Colonic mucosa (tissue), 4 donors: ENCODE results near the gene CORO2B. TPM values are rescaled to one million over a fixed set of nuclear protein-coding genes. Genes with fewer than 3 reads are reported as not detected.

Experiments used
- DNase-seq: peaks from one replicate; pipeline ENCODE4 v3.0.0-alpha.2; 2020
- H3K27ac ChIP-seq: fragments of 200-600 bp; one replicate; pipeline ENCODE4 v1.8.0; 2021
- H3K27me3 ChIP-seq: fragments of 200-600 bp; one replicate; pipeline ENCODE4 v1.8.0; 2021
- H3K36me3 ChIP-seq: fragments of 200-600 bp; one replicate; pipeline ENCODE4 v1.8.0; 2021
- H3K4me1 ChIP-seq: fragments of 200-600 bp; one replicate; pipeline ENCODE4 v1.8.0; 2021; ENCODE audit warnings: mild to moderate bottlenecking
- H3K4me3 ChIP-seq: fragments of 200-600 bp; one replicate; pipeline ENCODE4 v1.8.0; 2021
- H3K9ac ChIP-seq, 2 donors: one replicate each; pipeline ENCODE4 v1.7.0; 2013; ENCODE audit warnings: control low read depth in 2 of 2, low read depth in 2 of 2, low read length in 2 of 2
- H3K9me3 ChIP-seq: fragments of 200-600 bp; one replicate; pipeline ENCODE4 v1.8.0; 2021
- intact Hi-C: fragments of 100-400 bp; cut with DNase I; formaldehyde crosslinking; loops from one replicate; pipeline ENCODE4 v1.14.1; 2022
- total RNA-seq, 2 donors: library from RNA; stranded (reverse); fragmentation: NEBNext Ultra II Directional in 1 of 2; extraction: Animal tissue kit (Norgen Biotek cat#: 25700) in 1 of 2; gene quantifications; one replicate each; pipeline ENCODE4 v1.2.1, GENCODE V29; 2021
- TF ChIP-seq, protein P1 (sequence below): fragments of 200-600 bp; IDR thresholded peaks from one replicate; pipeline ENCODE4 v1.8.0; 2022; ENCODE audit warnings: antibody characterized with exemption, mild to moderate bottlenecking
- donor health status: healthy.
- donor health status: DM: no; HTN: no; CAD: no.
- donor health status: DM: no; HTN: no; CAD: no.

CORO2B gene
- total RNA-seq, 2 donors from 2014 or later, result 0.77 to 1.2 TPM

DNA sequence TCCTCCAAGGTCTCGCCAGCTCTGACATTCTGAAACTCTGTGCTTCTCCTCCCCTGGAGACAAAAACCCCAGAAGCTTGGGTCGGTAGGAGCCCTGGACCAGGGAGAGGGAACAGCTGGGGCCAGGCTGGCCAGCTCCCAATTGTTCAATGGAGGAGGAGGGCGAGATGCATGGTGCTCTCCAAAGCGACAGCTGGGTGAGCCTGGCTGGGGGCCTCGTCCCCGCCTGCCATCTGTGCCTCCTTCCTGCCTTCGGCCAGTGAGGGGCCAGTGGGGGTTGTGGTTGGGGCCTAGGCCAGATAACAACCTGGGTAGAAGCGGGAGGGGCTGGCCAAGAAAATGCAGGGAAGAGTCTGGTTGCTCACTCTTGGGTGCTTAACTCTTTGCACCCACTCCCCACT is 79.4 kb downstream of the CORO2B start:
- TF ChIP-seq, protein P1, sequence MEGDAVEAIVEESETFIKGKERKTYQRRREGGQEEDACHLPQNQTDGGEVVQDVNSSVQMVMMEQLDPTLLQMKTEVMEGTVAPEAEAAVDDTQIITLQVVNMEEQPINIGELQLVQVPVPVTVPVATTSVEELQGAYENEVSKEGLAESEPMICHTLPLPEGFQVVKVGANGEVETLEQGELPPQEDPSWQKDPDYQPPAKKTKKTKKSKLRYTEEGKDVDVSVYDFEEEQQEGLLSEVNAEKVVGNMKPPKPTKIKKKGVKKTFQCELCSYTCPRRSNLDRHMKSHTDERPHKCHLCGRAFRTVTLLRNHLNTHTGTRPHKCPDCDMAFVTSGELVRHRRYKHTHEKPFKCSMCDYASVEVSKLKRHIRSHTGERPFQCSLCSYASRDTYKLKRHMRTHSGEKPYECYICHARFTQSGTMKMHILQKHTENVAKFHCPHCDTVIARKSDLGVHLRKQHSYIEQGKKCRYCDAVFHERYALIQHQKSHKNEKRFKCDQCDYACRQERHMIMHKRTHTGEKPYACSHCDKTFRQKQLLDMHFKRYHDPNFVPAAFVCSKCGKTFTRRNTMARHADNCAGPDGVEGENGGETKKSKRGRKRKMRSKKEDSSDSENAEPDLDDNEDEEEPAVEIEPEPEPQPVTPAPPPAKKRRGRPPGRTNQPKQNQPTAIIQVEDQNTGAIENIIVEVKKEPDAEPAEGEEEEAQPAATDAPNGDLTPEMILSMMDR, result no peak
- intact Hi-C loops, result no loop called here
- H3K4me3 ChIP-seq, result no peak overlapping the region
- no peaks in the 10 kb centered on the region for H3K36me3 ChIP-seq
- H3K9me3 ChIP-seq, result no peaks in the 10 kb centered on the region
- H3K27me3 ChIP-seq, result no peaks in the 10 kb centered on the region
- no peak overlapping the region for H3K9ac ChIP-seq
- H3K27ac ChIP-seq, result no peak overlapping the region
- DNase-seq, result no peak
- no peaks in the 10 kb centered on the region for H3K4me1 ChIP-seq

GRCh38 chr15:68658641-68659358 is 80.0 kb downstream of the CORO2B start:
- Histone ChIP-seq H3K4me3 (no peak overlapping the region), H3K9me3 (no peaks in the 10 kb centered on the region), H3K9ac (no peak overlapping the region), H3K4me1 (no peaks in the 10 kb centered on the region), H3K36me3 (no peaks in the 10 kb centered on the region), H3K27me3 (no peaks in the 10 kb centered on the region), H3K27ac (no peak overlapping the region)
- no peak for DNase-seq
- intact Hi-C loops, result no loop called here
- TF ChIP-seq, protein P1, result no peak

GRCh38 chr15:68663526-68663925 is 84.7 kb downstream of the CORO2B start:
- Histone ChIP-seq H3K4me3 (no peak overlapping the region), H3K4me1 (no peaks in the 10 kb centered on the region), H3K9me3 (no peaks in the 10 kb centered on the region), H3K27ac (no peak overlapping the region), H3K27me3 (no peaks in the 10 kb centered on the region), H3K9ac (no peak overlapping the region), H3K36me3 (no peaks in the 10 kb centered on the region)
- TF ChIP-seq, protein P1, result no peak
- DNase-seq, result no peak
- intact Hi-C loops, result no loop called here

DNA sequence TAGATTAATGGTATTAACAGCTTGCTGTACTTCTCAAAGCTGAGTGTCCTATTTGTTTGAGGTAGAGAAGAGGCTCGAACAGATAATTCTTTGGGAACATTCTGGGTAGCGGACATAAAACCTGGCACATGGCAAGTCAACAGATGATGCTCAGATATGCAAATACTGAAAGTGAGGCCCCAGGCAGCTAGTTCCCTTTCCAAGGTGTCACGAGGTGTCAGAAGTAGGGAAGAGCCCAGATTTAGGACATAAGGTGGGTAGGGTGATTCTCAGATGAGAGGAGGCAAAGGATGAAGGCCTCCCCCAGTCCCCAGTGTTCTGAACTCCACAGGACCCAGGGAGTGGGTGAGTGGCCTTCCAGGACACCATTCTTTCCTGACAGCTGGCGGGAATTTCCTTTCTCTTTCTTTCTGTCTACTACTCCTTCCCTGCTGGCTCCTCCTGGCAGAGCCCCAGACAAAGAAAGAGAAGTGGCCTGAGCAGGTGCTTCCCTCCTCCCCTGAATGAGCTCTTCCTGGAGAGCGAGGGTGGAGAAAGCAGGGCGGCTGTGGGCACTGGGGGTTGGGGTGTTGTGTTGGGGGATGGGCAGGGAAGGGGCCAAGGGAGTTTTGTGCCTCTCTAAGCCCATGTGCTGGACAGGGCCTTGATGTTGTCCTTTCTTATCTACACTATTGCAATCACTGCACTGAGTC is 87.5 kb downstream of the CORO2B start:
- Histone ChIP-seq H3K36me3 (no peaks in the 10 kb centered on the region), H3K27me3 (no peaks in the 10 kb centered on the region), H3K4me3 (no peak overlapping the region), H3K9ac (no peak overlapping the region), H3K9me3 (no peaks in the 10 kb centered on the region), H3K27ac (no peak overlapping the region), H3K4me1 (no peaks in the 10 kb centered on the region)
- TF ChIP-seq, protein P1, result no peak
- no peak for DNase-seq
- intact Hi-C loops, result no loop called here

DNA sequence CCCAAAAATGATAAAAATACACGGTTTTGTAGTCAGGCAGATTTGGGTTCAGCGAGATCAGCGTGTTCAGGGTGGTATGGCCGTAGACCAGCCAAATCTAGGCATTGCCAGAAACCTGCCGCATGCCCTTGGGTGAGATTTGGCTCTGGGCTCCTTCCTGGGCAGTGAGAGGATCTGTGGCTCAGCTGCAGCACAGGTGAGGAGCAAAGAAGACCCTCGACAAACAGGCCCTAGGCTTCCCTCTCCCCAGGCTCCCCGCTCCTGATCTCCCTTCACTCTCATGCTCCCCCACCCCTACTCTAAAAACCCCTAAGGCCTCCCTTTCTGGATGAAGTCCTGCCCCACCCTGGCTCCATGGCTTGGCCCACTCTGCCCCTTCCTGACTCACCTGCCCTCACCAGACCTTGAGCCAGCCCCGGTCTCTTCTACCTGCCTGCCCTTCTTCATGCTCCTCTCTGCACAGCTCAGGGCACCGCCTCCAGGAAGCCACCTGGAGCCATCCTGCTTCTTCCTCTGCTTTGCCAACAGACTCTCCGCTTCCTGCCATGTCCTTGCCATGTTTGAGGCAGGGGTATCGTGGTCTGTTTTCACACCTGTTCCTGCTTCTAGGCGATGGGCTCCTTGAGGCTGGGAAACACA is 88.1 kb downstream of the CORO2B start:
- no peak overlapping the region for H3K9ac ChIP-seq
- H3K36me3 ChIP-seq, result no peaks in the 10 kb centered on the region
- intact Hi-C loops, result no loop called here
- no peaks in the 10 kb centered on the region for H3K4me1 ChIP-seq
- no peak overlapping the region for H3K27ac ChIP-seq
- H3K9me3 ChIP-seq, result no peaks in the 10 kb centered on the region
- TF ChIP-seq, protein P1, result no peak
- H3K27me3 ChIP-seq, result no peaks in the 10 kb centered on the region
- no peak for DNase-seq
- no peak overlapping the region for H3K4me3 ChIP-seq
